Omental fat pad (tissue), 4 donors: ENCODE measurements around the gene ARRDC5. TPM values are rescaled to one million over a fixed set of nuclear protein-coding genes. Genes with fewer than 3 reads are reported as not detected.
"Not testable (repeated sequence)": the region's sequence is repeated elsewhere in the genome, so short reads cannot be mapped to it uniquely, and the experiment has no call there.

Source experiments
- ATAC-seq: fragments of 150-250 bp; one replicate; pipeline ENCODE4 v1.9.1; 2016; ENCODE audit warnings: mild to moderate bottlenecking, moderate library complexity; ENCODE audit not compliant: low FRiP score
- DNase-seq: peaks from one replicate; pipeline ENCODE4 v3.0.0-alpha.2; 2019; ENCODE audit warnings: low spot score
- CTCF ChIP-seq, 3 donors: fragments of 450-650 bp; IDR thresholded peaks; one replicate each; pipeline ENCODE4 v1.5.1; 2016 to 2017; ENCODE audit warnings: antibody characterized with exemption in 3 of 3, mild to moderate bottlenecking in 3 of 3, moderate library complexity in 2 of 3
- total RNA-seq, 4 donors: library from RNA; depleted of rRNA; stranded (reverse); fragments of >200 nt; gene quantifications; one replicate each; pipeline ENCODE4 v1.1.0, GENCODE V29; 2016

Gene ARRDC5
- 1 to 10 TPM in 1 of 4 donors, under 1 TPM in 1, not detected in 2; 0.69 to 1.1 TPM for total RNA-seq

DNA sequence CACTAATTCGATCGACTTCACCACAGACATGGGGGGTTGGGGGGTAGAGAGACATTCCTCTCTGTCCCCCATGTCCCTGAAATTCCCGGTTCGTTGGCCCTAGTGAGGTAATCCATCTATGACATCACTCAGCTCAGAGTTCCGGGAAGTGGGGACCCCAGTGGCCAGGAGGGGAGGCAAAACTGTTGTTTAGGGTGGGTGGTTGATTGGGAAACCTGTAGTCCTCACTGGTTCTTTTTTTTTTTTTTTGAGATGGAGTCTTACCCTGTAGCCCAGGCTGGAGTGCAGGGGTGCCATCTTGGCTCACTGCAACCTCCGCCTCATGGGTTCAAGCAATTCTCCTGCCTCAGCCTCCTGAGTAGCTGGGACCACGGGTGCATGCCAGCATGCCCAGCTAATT, at the start of gene ARRDC5:
Gene ARRDC5 (minus strand): TSS at position 101 of the 400 bp plus-strand sequence. CDS start 71 bp downstream, at position 30.
- ATAC-seq, result no peak
- no peak for DNase-seq
- no peak for TF ChIP-seq CTCF (IDR thresholded peaks at IDR 0.05)

DNA sequence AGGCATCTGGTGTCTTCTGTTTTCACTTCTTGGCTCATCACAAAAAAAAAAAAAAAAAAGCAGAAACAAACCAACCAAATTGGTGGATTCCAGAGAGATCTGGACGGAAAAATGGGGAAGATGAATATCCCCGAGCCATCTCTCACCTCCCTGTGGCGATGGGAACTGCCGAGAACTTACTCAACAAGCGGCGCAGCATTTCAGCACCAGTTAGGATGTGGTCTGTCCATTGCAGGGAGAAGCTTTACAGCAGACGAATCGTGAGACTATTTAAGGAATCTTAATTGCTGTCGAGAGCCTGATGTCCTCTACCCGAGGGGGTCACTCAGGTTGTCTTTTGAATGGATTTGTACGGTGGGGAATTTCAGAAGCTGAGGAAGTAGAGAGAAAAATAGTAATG, 49.0 kb upstream of the ARRDC5 start:
- no peak for DNase-seq
- TF ChIP-seq CTCF (IDR thresholded peaks at IDR 0.05), result no peak
- ATAC-seq, result no peak

DNA sequence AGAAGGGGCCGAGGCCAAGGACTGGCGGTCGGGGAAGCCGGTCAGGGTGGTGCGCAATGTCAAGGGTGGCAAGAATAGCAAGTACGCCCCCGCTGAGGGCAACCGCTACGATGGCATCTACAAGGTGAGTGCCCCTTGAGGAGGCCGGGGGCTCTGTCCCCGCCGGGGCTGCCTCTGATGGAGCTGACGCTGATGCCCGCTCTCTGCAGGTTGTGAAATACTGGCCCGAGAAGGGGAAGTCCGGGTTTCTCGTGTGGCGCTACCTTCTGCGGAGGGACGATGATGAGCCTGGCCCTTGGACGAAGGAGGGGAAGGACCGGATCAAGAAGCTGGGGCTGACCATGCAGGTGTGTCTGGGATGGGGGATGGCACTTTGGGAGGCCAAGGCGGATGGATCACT, 48.0 kb upstream of the ARRDC5 start:
- DNase-seq, ATAC-seq: not testable (repeated sequence)

- ATAC-seq, DNase-seq: not testable (repeated sequence)
These were observed 39.0 kb upstream of the ARRDC5 start for GRCh38 chr19:4941638-4942169.

GRCh38 chr19:4939466-4939865, 36.8 kb upstream of the ARRDC5 start:
- ATAC-seq, result no peak
- DNase-seq, result no peak
- TF ChIP-seq CTCF (IDR thresholded peaks at IDR 0.05), result no peak

GRCh38 chr19:4938461-4938860, 35.8 kb upstream of the ARRDC5 start:
- ATAC-seq, DNase-seq: not testable (repeated sequence)

GRCh38 chr19:4937060-4937459, 34.4 kb upstream of the ARRDC5 start:
- DNase-seq (no peak), ATAC-seq (no peak)
- no peak for TF ChIP-seq CTCF (IDR thresholded peaks at IDR 0.05)

DNA sequence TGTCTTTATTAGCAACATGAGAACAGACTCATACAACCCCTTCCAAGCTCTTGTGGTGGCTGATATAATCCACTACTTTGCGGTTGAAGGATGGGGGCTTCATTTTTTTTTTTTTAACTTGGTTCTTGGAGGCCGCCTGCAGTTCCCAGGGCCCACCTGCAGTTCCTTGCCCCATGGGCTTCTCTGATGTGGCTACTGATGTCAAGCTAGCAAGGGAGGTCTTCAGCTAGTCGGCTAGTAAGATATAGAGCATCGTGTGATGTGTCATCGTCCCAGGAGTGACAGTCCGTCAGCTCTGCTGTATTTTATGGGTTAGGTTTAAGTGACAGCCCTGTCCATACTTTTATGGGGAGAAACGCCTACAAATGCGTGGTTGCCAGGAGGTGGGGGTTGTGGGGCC, 32.7 kb upstream of the ARRDC5 start:
- no peak for TF ChIP-seq CTCF (IDR thresholded peaks at IDR 0.05)
- no peak for ATAC-seq
- DNase-seq, result no peak

DNA sequence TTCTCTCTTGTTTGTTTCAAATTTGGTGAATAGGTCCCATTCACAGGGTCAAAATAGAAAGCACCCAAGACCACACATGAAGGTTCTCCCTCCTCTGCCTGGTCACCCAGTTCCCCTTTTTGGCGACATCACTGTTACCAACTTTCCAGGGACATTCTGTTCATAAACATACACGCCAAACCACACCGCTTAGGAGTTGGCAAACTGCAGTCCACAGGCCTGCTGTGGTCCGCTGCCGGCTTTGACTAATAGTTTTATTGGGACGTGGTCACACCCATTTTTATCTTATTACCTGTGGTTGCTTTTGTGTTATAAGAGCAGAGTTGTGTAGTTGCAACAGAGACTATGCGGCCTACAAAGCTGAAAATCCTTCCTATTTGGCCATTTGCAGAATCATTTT, 30.8 kb upstream of the ARRDC5 start:
- no peak for DNase-seq
- no peak for ATAC-seq
- TF ChIP-seq CTCF (IDR thresholded peaks at IDR 0.05), result no peak
